Bone marrow (tissue), 2 donors: ENCODE results near the gene SLC9A9.

Experiments
- DNase-seq, 2 donors: peaks; one replicate each; lab custom pipeline; 2025; lab: John Stamatoyannopoulos, UW

SLC9A9 gene

GRCh38 chr3:143464850-143465249, 383.4 kb downstream of the SLC9A9 start:
- DNase-seq, result no peak

DNA sequence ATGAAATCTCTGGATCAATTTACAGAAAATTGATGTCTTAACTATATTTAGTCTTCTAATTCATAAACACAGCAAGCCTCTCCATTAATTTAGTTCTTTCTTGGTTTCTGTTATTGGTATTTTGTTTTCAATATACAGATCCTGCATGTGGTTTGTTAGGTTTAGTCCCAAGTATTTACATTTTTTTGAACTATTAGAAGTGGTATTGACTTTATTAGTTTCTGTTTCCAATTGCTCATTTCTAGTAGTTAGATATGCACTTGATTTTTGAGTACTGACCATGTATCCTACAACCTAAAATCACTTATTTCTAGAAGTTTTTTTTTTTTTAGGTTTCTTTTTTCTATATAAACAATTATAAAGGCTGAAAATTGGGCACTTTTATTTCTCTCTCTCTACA, 392.8 kb downstream of the SLC9A9 start:
- no peak for DNase-seq

DNA sequence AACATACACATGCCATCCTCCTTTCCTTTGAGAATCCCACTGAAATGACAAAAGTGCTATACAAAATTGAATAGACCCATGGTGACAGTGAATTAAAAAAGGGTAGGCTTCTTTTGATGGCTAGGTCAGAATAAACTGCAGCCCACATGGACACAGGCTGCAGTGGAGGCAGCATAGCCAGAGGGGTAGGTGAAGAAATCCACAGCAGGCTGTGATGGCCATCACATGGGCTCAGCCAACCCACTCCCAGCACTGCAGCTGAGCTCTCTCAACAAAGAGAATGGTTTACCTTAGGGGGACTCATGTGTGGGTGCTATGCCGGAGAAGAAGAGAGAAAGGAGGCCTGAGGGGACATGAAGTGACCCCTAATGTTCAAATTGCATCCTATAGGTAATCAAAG, 397.6 kb downstream of the SLC9A9 start:
- no peak for DNase-seq

GRCh38 chr3:143447491-143447890, 400.8 kb downstream of the SLC9A9 start:
- no peak for DNase-seq

- no peak for DNase-seq
Observed at GRCh38 chr3:143445118-143445517, 403.1 kb downstream of the SLC9A9 start.

GRCh38 chr3:143443851-143444331, 404.4 kb downstream of the SLC9A9 start:
- peak in 1 of 2 donors; percentile 91 for DNase-seq

GRCh38 chr3:143442814-143443447, 405.3 kb downstream of the SLC9A9 start:
- DNase-seq, result no peak

- DNase-seq, result no peak
Observed at GRCh38 chr3:143441516-143442171, 406.6 kb downstream of the SLC9A9 start.

DNA sequence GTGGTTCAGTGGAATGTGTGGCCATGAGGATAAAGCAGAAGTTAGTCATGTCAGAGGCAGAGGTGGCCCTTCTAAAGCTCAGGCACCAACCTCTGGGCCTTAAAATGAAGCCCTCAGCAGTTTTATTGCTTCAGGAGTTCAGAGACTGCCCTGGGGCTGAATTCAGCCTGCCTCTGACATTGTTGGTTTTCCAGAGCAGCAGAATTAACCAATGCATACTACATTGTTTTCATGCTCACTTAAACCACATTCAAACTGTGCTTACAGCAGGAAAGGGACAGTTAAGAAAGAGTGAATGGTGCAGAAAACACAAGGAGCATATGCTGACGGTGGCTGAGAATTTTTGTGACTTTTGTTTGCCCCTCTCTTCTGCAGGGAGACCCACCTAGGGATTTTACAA, 408.5 kb downstream of the SLC9A9 start:
- no peak for DNase-seq

DNA sequence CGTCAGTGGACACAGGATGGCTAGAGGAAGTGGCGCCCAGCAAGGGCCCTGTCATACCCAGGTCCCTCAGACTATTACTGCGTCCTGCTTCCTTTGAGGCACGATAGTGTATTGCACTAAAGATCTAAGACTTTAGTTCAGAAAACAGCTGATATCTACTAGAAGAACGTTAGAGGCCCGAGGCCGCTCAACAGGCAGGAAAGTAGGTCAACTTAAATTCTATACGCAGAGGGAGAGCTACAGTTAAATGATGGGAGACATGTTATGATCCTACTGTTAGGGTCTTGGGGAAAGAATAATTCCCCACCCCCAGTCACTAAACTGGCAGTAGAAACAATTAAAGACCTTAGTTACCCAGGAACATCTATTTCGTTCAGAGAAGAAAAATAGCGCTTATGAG, 410.9 kb downstream of the SLC9A9 start:
- no peak for DNase-seq

DNA sequence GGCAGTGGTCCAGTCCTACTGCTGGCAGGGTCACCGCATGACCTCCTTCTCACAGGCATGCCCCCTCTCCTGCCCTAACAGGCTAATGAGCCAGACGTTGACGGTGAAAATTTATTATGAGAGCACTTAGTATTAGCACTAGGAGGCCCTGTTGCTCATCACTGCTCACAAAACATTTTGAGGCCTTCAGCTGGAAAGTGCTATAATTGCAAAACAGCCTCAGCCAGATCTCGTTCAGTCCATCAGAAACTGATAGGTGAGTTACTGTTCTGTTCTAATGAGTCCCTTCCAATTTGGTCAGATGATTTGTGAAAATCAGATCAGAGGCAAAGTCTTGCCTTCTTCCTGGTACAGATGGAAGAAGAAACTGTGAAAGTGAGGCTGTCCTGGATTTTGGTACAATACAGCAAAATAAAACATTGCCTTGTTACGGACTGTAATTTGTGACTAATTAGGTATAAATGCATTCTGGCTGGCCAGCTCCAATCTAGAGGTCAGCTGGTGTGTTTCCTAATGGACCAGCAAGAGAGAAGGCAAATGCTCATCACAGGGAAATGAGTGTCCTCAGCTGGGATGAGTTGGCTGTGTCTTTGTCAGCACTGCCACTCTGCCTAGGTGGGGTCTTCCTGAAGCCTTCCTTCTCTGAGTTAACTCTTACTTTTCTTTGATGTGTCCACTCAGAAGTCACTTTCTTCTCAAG, 411.9 kb downstream of the SLC9A9 start:
- no peak for DNase-seq

GRCh38 chr3:143433787-143434378, 414.4 kb downstream of the SLC9A9 start:
- DNase-seq, result no peak

- DNase-seq, result peak in 1 of 2 donors; percentile 9
Observed at GRCh38 chr3:143431298-143431697, 417.0 kb downstream of the SLC9A9 start.

- no peak for DNase-seq
Observed at GRCh38 chr3:143430568-143430967, 417.7 kb downstream of the SLC9A9 start.

GRCh38 chr3:143429628-143430514, 418.4 kb downstream of the SLC9A9 start:
- DNase-seq, result no peak

DNA sequence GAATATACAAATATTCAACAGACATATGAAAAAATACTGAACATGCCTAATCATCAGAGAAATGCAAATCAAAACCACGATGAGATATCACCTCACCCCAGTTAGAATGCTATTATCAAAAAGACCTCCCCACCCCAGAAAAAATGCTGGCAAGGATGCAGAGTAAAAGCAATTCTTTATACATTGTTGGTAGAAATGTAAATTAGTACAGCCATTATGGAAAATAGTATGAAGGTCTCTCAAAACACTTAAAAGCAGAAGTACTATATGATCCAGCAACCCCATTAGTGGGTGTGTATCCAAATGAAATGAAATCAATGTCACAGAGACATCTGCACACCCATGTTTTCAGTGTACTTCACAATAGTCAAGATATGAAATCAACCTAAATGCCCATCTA, 420.0 kb downstream of the SLC9A9 start:
- no peak for DNase-seq

GRCh38 chr3:143427631-143428030, 420.6 kb downstream of the SLC9A9 start:
- no peak for DNase-seq

GRCh38 chr3:143424874-143425273, 423.4 kb downstream of the SLC9A9 start:
- DNase-seq, result no peak

- no peak for DNase-seq
Observed at GRCh38 chr3:143421556-143421955, 426.7 kb downstream of the SLC9A9 start.

DNA sequence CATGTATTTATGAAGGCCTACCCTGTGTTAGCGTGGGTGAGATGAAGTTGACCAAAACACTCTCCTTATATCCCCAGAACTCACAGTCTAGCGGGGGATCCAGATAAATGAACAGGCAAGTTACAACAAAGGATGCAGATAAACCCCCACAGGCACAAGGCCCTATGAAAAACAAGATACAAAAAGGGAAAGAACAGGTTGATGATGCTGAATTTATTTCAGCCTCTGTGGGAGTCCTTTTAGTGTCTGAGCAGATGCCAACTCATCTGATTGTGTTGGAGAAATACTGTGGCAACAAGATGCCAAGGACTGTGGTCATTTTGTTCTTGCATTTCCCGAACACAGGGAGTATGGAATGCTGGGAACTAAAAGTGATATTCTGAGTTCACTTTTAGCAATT, 428.7 kb downstream of the SLC9A9 start:
- DNase-seq, result no peak

DNA sequence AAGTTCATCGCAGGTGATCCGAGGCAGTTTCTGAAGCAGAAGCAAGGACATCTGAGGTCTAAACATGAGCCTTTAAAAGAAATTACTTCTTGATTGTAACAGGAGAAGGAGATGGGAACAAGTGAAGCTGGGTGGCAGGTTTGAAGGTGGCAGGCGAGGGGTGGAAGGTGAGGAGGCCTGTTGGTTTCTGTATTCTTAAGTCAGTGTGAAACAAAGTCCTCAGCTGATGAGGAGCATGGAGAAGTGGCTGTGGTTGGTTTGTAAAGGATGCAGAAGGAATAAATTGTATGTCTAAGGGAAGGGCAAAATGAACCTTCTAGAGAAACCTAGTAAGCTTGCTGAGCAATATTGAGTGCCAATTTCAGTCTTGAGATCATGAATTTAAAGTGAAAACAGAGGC, 429.9 kb downstream of the SLC9A9 start:
- DNase-seq, result no peak

DNA sequence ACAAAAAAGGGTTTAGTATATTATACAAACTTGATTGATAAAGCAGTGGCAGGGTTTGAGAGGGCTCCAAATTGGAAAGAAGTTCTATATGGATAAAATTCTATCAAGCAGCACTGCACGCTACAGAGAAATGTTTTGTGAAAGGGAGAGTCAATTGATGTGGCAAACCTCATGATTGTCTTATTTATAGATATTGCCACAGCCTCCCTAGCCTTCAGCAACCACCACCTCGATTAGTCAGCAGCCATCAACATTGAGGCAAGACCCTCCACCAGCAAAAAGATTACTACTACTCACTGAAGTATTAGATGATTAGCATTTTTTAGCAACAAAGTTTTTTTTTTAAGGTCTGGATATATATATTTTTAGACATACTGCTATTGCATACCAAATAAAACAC, 432.0 kb downstream of the SLC9A9 start:
- no peak for DNase-seq
